Rectal smooth muscle tissue (tissue), 1 donor: ENCODE data around the gene ST6GALNAC5.
"Not testable (repeated sequence)": the region's sequence is repeated elsewhere in the genome, so short reads cannot be mapped to it uniquely, and the experiment has no call there.

Experiments used
- H3K27ac ChIP-seq: one replicate; pipeline ENCODE4 v1.7.0; 2013; ENCODE audit warnings: low read depth, low read length, inconsistent platforms
- H3K27me3 ChIP-seq: one replicate; pipeline ENCODE4 v1.7.0; 2013; ENCODE audit warnings: low read length; ENCODE audit not compliant: control insufficient read depth, insufficient read depth
- H3K36me3 ChIP-seq: one replicate; pipeline ENCODE4 v1.7.0; 2013; ENCODE audit warnings: low read length; ENCODE audit not compliant: control insufficient read depth, insufficient read depth
- H3K4me1 ChIP-seq: one replicate; pipeline ENCODE4 v1.7.0; 2013; ENCODE audit warnings: low read length; ENCODE audit not compliant: control insufficient read depth, insufficient read depth
- H3K4me3 ChIP-seq: one replicate; pipeline ENCODE4 v1.7.0; 2013; ENCODE audit warnings: low read length
- H3K9ac ChIP-seq: one replicate; pipeline ENCODE4 v1.7.0; 2013; ENCODE audit warnings: low read length

ST6GALNAC5 gene

DNA sequence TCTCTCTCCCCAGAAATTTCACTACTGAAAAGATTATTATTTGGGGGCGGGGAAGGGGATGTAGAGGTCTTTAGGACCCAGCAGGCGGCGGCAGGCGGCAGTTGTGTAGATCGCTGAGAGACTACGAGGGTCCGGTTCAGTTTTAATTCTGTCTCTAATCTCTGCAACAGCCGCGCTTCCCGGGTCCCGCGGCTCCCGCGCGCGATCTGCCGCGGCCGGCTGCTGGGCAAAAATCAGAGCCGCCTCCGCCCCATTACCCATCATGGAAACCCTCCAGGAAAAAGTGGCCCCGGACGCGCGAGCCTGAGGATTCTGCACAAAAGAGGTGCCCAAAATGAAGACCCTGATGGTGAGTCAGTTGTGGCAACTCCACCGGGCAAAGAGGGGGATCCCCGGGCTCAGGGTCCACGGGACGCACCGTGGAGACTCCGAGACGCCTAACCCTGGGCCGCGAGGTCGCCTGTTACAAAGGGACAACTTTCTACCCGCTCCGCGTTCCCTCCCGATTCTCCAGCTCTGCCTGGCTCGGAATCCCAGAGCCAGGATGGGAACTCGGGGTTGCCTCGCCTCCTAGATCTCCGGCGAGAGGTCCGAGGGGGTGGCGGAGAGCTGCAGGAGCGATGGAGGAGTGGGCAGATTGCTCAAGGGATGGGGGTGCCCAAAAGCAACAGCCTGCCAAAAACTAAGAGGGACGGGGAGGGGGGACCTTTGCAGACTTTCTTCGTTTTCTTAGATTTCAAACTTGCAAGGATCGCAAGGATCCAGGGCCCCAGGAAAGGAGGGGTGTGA, at the start of gene ST6GALNAC5:
ST6GALNAC5 (plus strand) TSS at position 139 of the 789 bp plus-strand sequence.
- Histone ChIP-seq H3K36me3 (no peaks in the 10 kb centered on the region), H3K4me3 (peak within 1 kb of the TSS; percentile 75), H3K9ac (no peak within 1 kb of the TSS), H3K27me3 (no peaks in the 10 kb centered on the region), H3K27ac (peak within 1 kb of the TSS; percentile 48), H3K4me1 (peaks cover 4% of the 10 kb centered on the region)

DNA sequence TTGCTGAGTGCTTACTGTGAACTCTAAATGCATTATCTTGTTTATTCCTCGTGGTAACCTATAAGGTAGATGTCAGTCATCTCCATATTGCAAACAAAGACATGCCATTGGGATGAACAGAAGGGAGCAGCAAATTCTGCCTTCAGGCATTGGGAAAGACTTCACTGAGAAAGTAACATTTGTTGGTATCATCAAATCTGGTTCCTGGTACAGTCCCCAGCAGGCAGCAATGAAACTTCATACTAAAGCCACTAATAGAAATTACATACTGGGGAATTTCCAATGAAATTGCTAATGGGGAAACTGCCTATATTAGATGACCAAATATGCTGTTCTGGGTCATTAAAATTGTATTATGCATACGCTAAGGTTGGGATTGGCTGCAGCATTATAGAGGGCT, 47.3 kb upstream of the ST6GALNAC5 start:
- no peaks in the 10 kb centered on the region for H3K4me1 ChIP-seq
- no peak overlapping the region for H3K27ac ChIP-seq
- no peaks in the 10 kb centered on the region for H3K27me3 ChIP-seq
- no peak overlapping the region for H3K4me3 ChIP-seq
- H3K9ac ChIP-seq: no peak overlapping the region
- H3K36me3 ChIP-seq: no peaks in the 10 kb centered on the region

DNA sequence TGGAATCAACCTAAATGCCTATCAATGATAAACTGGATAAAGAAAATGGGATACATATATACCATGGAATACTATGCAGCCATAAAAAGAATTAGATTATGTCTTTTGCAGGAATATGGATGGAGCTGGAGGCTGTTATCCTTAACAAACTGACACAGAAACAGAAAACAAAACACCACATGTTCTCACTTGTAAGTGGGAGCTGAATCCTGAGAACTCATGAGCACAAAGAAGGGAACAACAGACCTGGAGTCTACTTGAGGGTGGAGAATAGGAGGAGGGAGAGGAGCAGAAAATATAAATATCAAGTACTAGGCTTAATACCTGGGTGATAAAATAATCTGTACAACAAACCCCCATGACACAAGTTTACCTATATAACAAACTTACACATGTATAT, 44.3 kb upstream of the ST6GALNAC5 start:
- H3K4me3 ChIP-seq, H3K27me3 ChIP-seq, H3K27ac ChIP-seq, H3K36me3 ChIP-seq, H3K4me1 ChIP-seq, H3K9ac ChIP-seq: not testable (repeated sequence)

GRCh38 chr1:76824106-76824505, 43.2 kb upstream of the ST6GALNAC5 start:
- no peak overlapping the region for H3K4me3 ChIP-seq
- H3K36me3 ChIP-seq: no peaks in the 10 kb centered on the region
- no peak overlapping the region for H3K9ac ChIP-seq
- no peak overlapping the region for H3K27ac ChIP-seq
- H3K27me3 ChIP-seq: no peaks in the 10 kb centered on the region
- H3K4me1 ChIP-seq: no peaks in the 10 kb centered on the region

GRCh38 chr1:76826072-76826845, 41.0 kb upstream of the ST6GALNAC5 start:
- Histone ChIP-seq H3K27ac (no peak overlapping the region), H3K4me1 (no peaks in the 10 kb centered on the region), H3K36me3 (no peaks in the 10 kb centered on the region), H3K9ac (no peak overlapping the region), H3K4me3 (no peak overlapping the region), H3K27me3 (no peaks in the 10 kb centered on the region)

DNA sequence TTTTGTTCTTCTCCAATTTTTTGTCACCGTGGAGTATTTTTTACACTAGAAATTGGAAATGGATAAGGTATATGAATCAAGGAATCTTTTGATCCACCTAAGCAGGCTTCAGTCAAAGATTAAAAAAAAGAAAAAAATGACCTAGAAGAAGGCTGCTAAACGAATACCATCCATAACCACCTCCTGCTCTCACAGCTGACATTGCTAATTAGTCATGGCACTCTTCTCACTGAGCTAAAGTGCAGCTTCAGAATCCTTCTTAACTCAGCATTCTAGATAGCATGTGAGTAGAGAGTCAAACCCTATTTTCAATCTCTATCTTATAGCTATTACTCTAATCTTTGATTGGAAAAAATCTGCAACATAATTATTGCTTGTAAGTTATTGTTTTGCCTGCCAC, 40.2 kb upstream of the ST6GALNAC5 start:
- no peaks in the 10 kb centered on the region for H3K36me3 ChIP-seq
- H3K27me3 ChIP-seq: no peaks in the 10 kb centered on the region
- no peak overlapping the region for H3K27ac ChIP-seq
- no peak overlapping the region for H3K4me3 ChIP-seq
- H3K9ac ChIP-seq: no peak overlapping the region
- H3K4me1 ChIP-seq: no peaks in the 10 kb centered on the region

DNA sequence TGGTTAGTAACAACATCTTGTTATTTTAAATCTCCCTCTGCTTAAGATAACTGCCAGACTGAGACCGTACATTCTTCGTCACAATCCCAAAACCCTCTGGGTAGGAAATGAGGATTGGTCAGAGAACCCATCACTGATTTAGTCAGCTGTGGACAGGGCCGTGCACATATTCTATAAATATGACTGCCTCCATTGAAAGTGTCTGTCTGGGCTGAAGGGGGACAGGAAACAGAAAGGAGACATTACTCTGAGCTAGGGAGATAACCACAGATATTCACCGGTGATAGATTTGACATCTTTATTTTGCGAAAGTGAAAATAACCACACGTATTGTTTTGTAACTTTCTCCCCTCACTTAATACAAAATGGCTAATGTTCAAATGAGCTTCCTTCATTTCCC, 36.9 kb upstream of the ST6GALNAC5 start:
- no peak overlapping the region for H3K27ac ChIP-seq
- H3K9ac ChIP-seq: no peak overlapping the region
- H3K36me3 ChIP-seq: no peaks in the 10 kb centered on the region
- H3K4me1 ChIP-seq: no peaks in the 10 kb centered on the region
- no peak overlapping the region for H3K4me3 ChIP-seq
- no peaks in the 10 kb centered on the region for H3K27me3 ChIP-seq

- Histone ChIP-seq H3K27ac (no peak overlapping the region), H3K27me3 (no peaks in the 10 kb centered on the region), H3K4me1 (no peaks in the 10 kb centered on the region), H3K4me3 (no peak overlapping the region), H3K9ac (no peak overlapping the region), H3K36me3 (no peaks in the 10 kb centered on the region)
These were observed 34.8 kb upstream of the ST6GALNAC5 start for GRCh38 chr1:76832521-76832920.

- no peak overlapping the region for H3K4me3 ChIP-seq
- H3K4me1 ChIP-seq: no peaks in the 10 kb centered on the region
- no peak overlapping the region for H3K9ac ChIP-seq
- H3K36me3 ChIP-seq: no peaks in the 10 kb centered on the region
- no peak overlapping the region for H3K27ac ChIP-seq
- H3K27me3 ChIP-seq: no peaks in the 10 kb centered on the region
These were observed 34.1 kb upstream of the ST6GALNAC5 start for GRCh38 chr1:76833151-76833550.

DNA sequence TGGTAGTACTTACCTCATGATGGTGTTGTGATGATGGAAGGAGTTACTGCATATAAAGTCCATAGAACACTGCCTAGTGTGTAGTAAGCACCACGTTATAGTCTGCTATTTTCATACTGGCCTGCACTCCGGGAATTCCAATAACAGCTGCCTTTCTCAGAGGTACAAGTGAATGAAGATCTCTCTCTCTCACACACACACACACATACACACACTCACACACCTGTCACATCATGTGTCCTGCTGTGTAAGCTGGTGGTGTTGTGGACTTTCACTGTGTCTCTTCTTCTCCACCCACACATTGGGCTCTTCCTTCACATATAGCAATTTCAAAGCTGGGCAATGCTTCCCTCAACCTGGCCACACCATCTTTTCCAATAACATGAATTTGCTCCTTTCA, 33.4 kb upstream of the ST6GALNAC5 start:
- no peaks in the 10 kb centered on the region for H3K27me3 ChIP-seq

GRCh38 chr1:76835203-76835602, 32.1 kb upstream of the ST6GALNAC5 start:
- H3K36me3 ChIP-seq: no peaks in the 10 kb centered on the region
- no peak overlapping the region for H3K9ac ChIP-seq
- H3K27me3 ChIP-seq: no peaks in the 10 kb centered on the region
- H3K4me3 ChIP-seq: no peak overlapping the region
- H3K4me1 ChIP-seq: no peaks in the 10 kb centered on the region
- no peak overlapping the region for H3K27ac ChIP-seq

More for the DNA sequence above, 33.4 kb upstream of the ST6GALNAC5 start:
- Histone ChIP-seq H3K27ac (no peak overlapping the region), H3K4me3 (no peak overlapping the region), H3K36me3 (no peaks in the 10 kb centered on the region), H3K9ac (no peak overlapping the region), H3K4me1 (no peaks in the 10 kb centered on the region)

DNA sequence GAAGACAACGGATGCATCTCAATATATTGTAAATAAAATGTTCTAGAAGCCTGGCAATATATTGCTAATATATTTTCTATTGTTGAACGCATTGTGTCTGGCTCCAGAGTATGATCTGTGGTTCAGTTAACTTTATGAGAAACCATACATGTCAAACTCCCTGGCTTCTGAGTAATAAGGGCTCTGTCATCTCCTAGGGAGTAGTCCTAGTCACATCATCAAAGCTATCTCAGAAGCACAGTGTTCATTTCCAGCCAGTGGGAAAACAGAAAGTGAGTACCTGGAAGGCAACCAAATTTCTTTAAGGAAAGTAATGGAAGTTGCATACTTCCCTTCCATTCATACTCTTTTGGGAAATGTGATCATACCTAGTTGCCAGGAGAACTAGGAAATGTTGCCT, 27.0 kb upstream of the ST6GALNAC5 start:
- Histone ChIP-seq H3K9ac (no peak overlapping the region), H3K4me3 (no peak overlapping the region), H3K4me1 (no peaks in the 10 kb centered on the region), H3K27me3 (no peaks in the 10 kb centered on the region), H3K36me3 (no peaks in the 10 kb centered on the region), H3K27ac (no peak overlapping the region)

DNA sequence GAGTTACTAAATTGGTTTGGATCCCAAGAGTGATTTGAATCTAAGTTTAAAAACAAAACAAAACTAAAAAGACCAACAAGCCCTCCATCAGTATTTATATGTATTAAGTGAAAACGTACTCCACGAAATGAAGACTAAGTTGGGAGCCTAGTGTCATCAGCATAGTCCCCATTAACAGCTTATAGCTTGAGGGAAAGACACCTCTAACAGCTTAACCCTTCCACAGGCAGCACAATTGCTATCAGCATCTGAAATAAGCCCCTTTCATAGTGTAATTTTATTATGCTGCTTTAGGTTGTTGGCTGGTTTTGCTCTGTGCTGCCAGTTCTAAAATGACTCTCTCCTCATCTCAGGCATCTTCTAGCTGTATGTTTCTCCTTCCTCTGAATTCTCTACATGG, 25.8 kb upstream of the ST6GALNAC5 start:
- Histone ChIP-seq H3K9ac (no peak overlapping the region), H3K27me3 (no peaks in the 10 kb centered on the region), H3K4me3 (no peak overlapping the region), H3K36me3 (no peaks in the 10 kb centered on the region), H3K4me1 (no peaks in the 10 kb centered on the region), H3K27ac (no peak overlapping the region)
